Activated naive CD8-positive, alpha-beta T cell (primary cell): ENCODE results near the gene ARHGEF12.
A peak's percentile ranks its signal among the peaks of the same experiment; 100 is the strongest.

Source experiments
- H3K27ac Mint-ChIP-seq: one replicate; pipeline ENCODE4 v1.8.0; 2021; ENCODE audit warnings: mixed read lengths
- H3K27me3 Mint-ChIP-seq: one replicate; pipeline ENCODE4 v1.8.0; 2021; ENCODE audit warnings: mixed read lengths
- H3K36me3 Mint-ChIP-seq: one replicate; pipeline ENCODE4 v1.8.0; 2021; ENCODE audit warnings: mixed read lengths
- H3K4me1 Mint-ChIP-seq: one replicate; pipeline ENCODE4 v1.8.0; 2021; ENCODE audit warnings: low read depth, mixed read lengths
- H3K4me3 Mint-ChIP-seq: one replicate; pipeline ENCODE4 v1.8.0; 2021; ENCODE audit warnings: mild to moderate bottlenecking, mixed read lengths
- H3K9me3 Mint-ChIP-seq: one replicate; pipeline ENCODE4 v1.8.0; 2021; ENCODE audit warnings: low read depth, mixed read lengths

ARHGEF12 gene

GRCh38 chr11:120331301-120331996, 4.8 kb upstream of the ARHGEF12 start:
- Mint-ChIP-seq H3K27ac (no peak overlapping the region), H3K9me3 (no peaks in the 10 kb centered on the region)

GRCh38 chr11:120332822-120333716, 3.1 kb upstream of the ARHGEF12 start:
- Mint-ChIP-seq H3K4me3 (no peak overlapping the region), H3K27me3 (peaks cover 38% of the 10 kb centered on the region), H3K36me3 (peaks cover 3% of the 10 kb centered on the region), H3K27ac (no peak overlapping the region), H3K9me3 (no peaks in the 10 kb centered on the region), H3K4me1 (peaks cover 18% of the 10 kb centered on the region)

More at GRCh38 chr11:120331301-120331996, 4.8 kb upstream of the ARHGEF12 start:
- H3K36me3 Mint-ChIP-seq: no peaks in the 10 kb centered on the region
- H3K4me3 Mint-ChIP-seq: no peak overlapping the region
- H3K4me1 Mint-ChIP-seq: peaks cover 13% of the 10 kb centered on the region
- H3K27me3 Mint-ChIP-seq: peaks cover 34% of the 10 kb centered on the region

DNA sequence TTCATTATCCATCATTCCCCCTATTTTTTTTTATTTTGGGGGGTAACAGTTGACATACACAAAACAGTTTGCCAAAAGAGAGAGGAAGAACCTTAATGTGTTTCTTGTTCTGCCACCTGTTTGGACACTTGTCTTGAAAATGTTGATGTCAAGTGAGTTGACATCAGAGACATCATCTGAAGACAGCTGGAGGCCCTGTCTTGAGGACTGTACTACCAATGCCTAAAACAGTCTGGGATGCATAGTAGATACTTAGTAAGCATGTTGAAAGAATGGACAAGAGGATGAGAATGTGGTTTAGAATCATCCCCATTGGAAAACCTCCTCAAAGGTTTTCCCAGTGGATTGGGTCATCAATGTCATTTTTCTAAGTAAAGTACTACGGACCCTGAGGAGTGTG, 2.4 kb upstream of the ARHGEF12 start:
- Mint-ChIP-seq H3K27ac (no peak overlapping the region), H3K27me3 (peaks cover 39% of the 10 kb centered on the region), H3K9me3 (no peaks in the 10 kb centered on the region), H3K36me3 (peaks cover 3% of the 10 kb centered on the region), H3K4me3 (no peak overlapping the region), H3K4me1 (peaks cover 22% of the 10 kb centered on the region)

- no peaks in the 10 kb centered on the region for H3K9me3 Mint-ChIP-seq
- peaks cover 3% of the 10 kb centered on the region for H3K36me3 Mint-ChIP-seq
- peaks cover 22% of the 10 kb centered on the region for H3K4me1 Mint-ChIP-seq
- H3K27me3 Mint-ChIP-seq: peaks cover 40% of the 10 kb centered on the region
- H3K27ac Mint-ChIP-seq: no peak overlapping the region
- H3K4me3 Mint-ChIP-seq: no peak overlapping the region
Observed at GRCh38 chr11:120334332-120334731, 1.9 kb upstream of the ARHGEF12 start.

- H3K4me1 Mint-ChIP-seq: peaks cover 26% of the 10 kb centered on the region
- peak overlapping the region; percentile 82 for H3K4me3 Mint-ChIP-seq
- no peak overlapping the region for H3K27ac Mint-ChIP-seq
- H3K27me3 Mint-ChIP-seq: peaks cover 43% of the 10 kb centered on the region
- no peaks in the 10 kb centered on the region for H3K9me3 Mint-ChIP-seq
- H3K36me3 Mint-ChIP-seq: peaks cover 3% of the 10 kb centered on the region
Observed at GRCh38 chr11:120334894-120335462, 1.2 kb upstream of the ARHGEF12 start.

DNA sequence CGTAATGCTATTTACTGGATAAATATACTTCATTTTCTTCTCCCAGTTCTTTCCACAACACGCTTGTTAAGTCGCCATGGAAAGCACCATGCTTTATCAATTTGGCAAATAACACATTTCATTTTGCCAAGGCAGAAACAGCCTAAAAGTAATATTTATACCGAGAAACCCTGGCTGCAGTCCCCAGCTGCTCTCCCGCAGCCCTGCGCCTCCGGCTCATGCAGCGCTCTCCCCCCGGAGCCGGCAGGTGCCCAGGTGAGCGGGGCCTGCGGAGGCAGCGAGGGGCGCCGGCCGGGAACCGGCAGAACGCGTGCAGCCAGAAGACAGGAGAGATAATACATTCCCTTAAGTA, 681 bp upstream of the ARHGEF12 start:
- Mint-ChIP-seq H3K4me3 (peak overlapping the region; percentile 82), H3K27ac (no peak overlapping the region), H3K9me3 (no peaks in the 10 kb centered on the region), H3K4me1 (peaks cover 28% of the 10 kb centered on the region), H3K36me3 (peaks cover 3% of the 10 kb centered on the region), H3K27me3 (peaks cover 45% of the 10 kb centered on the region)

- peak overlapping the region; percentile 93 for H3K4me3 Mint-ChIP-seq
- H3K4me1 Mint-ChIP-seq: peaks cover 30% of the 10 kb centered on the region
- peaks cover 3% of the 10 kb centered on the region for H3K36me3 Mint-ChIP-seq
- no peaks in the 10 kb centered on the region for H3K9me3 Mint-ChIP-seq
- peaks cover 46% of the 10 kb centered on the region for H3K27me3 Mint-ChIP-seq
- peak overlapping the region; percentile 16 for H3K27ac Mint-ChIP-seq
Observed at GRCh38 chr11:120336641-120337354, 585 bp downstream of the ARHGEF12 start.

DNA sequence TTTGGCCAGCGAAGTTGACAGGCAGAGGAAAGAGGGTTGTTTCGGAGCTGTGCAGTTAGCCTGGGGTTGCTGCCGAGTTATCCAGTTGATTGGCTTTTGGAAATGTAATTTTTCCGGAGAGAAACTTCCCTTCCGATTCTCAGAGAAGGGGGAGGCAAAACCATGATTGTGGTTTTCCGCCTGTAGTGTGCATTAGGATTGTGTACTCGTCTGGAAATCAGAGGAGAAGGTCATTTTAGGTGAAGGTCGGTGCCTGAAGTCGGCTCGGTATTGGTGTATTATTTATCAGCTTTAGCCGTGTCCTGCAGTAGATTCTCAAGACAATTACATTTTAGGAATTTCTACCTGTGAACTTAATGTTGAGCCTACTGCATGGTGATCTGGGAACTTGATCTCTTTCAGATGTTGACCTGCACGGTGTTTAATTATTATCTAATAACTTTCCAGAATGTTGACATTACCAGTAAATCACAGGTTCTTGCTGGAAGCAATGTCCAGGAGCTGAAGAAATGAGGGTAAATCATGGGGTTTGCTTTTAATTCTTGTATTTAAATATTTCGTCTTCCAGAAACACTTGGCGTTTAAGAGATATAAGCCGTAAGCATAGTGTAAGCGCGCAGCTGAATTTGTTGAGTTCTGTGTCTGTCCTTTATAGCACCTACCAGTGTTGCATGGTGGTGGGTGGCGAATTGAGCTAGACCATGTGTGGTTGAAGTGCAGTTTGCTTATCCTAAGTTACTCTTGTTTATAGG, 1.3 kb downstream of the ARHGEF12 start:
- Mint-ChIP-seq H3K27ac (no peak overlapping the region), H3K4me3 (peak overlapping the region; percentile 93), H3K27me3 (peaks cover 53% of the 10 kb centered on the region), H3K4me1 (peaks cover 30% of the 10 kb centered on the region), H3K36me3 (peaks cover 3% of the 10 kb centered on the region), H3K9me3 (no peaks in the 10 kb centered on the region)

DNA sequence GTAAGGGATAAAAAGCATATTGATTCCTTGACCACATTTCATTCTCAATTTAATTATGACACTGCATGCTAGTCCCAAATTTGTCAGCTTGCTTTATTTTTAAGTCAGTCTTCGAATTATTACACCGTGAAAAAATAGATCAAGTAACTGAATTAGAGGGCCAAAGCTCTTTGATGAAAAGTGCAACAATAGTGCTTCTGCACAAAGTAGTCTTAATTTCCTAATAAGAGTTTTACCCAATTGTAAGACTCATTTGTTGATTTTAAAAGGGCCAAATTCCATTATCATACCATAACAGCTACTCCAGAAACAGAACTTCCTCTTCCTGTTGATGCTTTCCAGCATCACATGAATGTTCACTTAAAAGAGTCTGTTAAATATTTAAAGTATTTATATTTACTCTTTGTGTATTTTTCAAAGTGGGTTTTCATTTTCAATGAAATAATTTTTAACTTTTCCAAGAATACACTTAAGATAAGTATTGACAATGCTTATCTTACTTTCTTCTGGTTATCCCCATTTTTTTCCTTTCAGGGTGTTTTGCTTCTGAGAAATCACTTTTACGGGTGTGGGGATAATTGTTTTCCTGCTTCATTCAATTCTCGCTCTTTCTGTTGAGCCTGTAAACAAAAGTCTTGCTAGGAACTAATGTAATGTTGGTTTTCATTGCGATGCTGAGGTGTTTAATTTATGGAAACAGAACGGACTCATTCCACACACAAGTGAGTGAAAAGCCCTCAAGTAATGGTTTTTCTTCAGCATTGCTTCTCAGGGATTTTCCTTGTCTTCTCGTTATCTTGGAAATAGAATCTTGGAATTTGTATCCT, 2.1 kb downstream of the ARHGEF12 start:
- Mint-ChIP-seq H3K9me3 (no peaks in the 10 kb centered on the region), H3K27me3 (peaks cover 51% of the 10 kb centered on the region), H3K4me3 (peak overlapping the region; percentile 93), H3K4me1 (peaks cover 30% of the 10 kb centered on the region), H3K27ac (no peak overlapping the region), H3K36me3 (peaks cover 3% of the 10 kb centered on the region)

DNA sequence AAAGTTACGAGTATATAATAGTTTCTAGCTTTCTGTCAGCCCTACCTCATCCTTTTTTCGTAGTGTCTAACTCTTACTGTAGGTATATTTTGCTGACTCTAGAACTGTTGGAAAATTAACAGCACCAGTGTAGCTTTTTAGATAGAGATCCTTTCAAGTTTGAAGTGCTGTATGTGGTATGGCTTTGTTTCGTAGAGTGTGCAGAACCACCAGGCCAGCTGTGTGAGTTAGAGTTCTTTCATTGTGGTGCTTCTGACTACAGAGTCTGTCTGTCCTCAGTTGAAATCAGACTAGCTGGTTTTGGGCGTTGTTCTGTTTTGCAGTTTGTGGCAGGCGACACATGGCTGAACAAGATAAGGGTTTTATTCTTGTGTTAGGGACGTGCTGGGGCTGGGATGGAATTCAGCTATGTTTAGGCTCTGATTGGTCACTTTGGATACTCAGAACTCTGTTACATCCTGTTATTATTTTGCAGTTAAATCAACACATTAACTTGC, 3.2 kb downstream of the ARHGEF12 start:
- no peaks in the 10 kb centered on the region for H3K9me3 Mint-ChIP-seq
- peaks cover 39% of the 10 kb centered on the region for H3K4me1 Mint-ChIP-seq
- no peak overlapping the region for H3K4me3 Mint-ChIP-seq
- H3K36me3 Mint-ChIP-seq: peaks cover 3% of the 10 kb centered on the region
- H3K27me3 Mint-ChIP-seq: peaks cover 49% of the 10 kb centered on the region
- H3K27ac Mint-ChIP-seq: no peak overlapping the region

GRCh38 chr11:120340529-120340928, 4.3 kb downstream of the ARHGEF12 start:
- H3K36me3 Mint-ChIP-seq: peaks cover 3% of the 10 kb centered on the region
- no peak overlapping the region for H3K4me3 Mint-ChIP-seq
- H3K4me1 Mint-ChIP-seq: peaks cover 42% of the 10 kb centered on the region
- no peak overlapping the region for H3K27ac Mint-ChIP-seq
- no peaks in the 10 kb centered on the region for H3K9me3 Mint-ChIP-seq
- peaks cover 53% of the 10 kb centered on the region for H3K27me3 Mint-ChIP-seq

- peaks cover 38% of the 10 kb centered on the region for H3K4me1 Mint-ChIP-seq
- H3K27me3 Mint-ChIP-seq: peaks cover 61% of the 10 kb centered on the region
- no peak overlapping the region for H3K4me3 Mint-ChIP-seq
- no peak overlapping the region for H3K27ac Mint-ChIP-seq
- no peaks in the 10 kb centered on the region for H3K9me3 Mint-ChIP-seq
- peaks cover under 1% of the 10 kb centered on the region for H3K36me3 Mint-ChIP-seq
Observed at GRCh38 chr11:120342226-120342625, 6.0 kb downstream of the ARHGEF12 start.

GRCh38 chr11:120342678-120343077, 6.5 kb downstream of the ARHGEF12 start:
- Mint-ChIP-seq H3K9me3 (no peaks in the 10 kb centered on the region), H3K27me3 (peaks cover 60% of the 10 kb centered on the region), H3K27ac (no peak overlapping the region), H3K36me3 (no peaks in the 10 kb centered on the region), H3K4me3 (no peak overlapping the region), H3K4me1 (peaks cover 34% of the 10 kb centered on the region)
